Measurements from ENCODE around the gene SPATA18. TPM values are rescaled to one million over a fixed set of nuclear protein-coding genes. Genes with fewer than 3 reads are reported as not detected.
"Not testable (repeated sequence)": the region's sequence is repeated elsewhere in the genome, so short reads cannot be mapped to it uniquely, and the experiment has no call there.

SPATA18 gene
- total RNA-seq, 1 experiment from 2014 or later, result 1.4 TPM

- no peak for DNase-seq (ENCODE audit: low read depth)
Measured at GRCh38 chr4:52052475-52052780, 1.3 kb downstream of the SPATA18 start.

GRCh38 chr4:52054254-52054653, 3.1 kb downstream of the SPATA18 start:
- DNase-seq (ENCODE audit: low read depth), result no peak

- no peak for DNase-seq (ENCODE audit: low read depth)
Measured at GRCh38 chr4:52057196-52057595, 6.1 kb downstream of the SPATA18 start.

- no peak for DNase-seq (ENCODE audit: low read depth)
Measured at GRCh38 chr4:52058275-52058674, 7.2 kb downstream of the SPATA18 start.

- DNase-seq (ENCODE audit: low read depth), result peak; percentile 30
Measured at GRCh38 chr4:52059372-52059771, 8.3 kb downstream of the SPATA18 start.

- no peak for DNase-seq (ENCODE audit: low read depth)
Measured at GRCh38 chr4:52069571-52069970, 18.5 kb downstream of the SPATA18 start.

- no peak for DNase-seq (ENCODE audit: low read depth)
Measured at GRCh38 chr4:52071791-52072546, 20.9 kb downstream of the SPATA18 start.

GRCh38 chr4:52076731-52077130, 25.6 kb downstream of the SPATA18 start:
- no peak for DNase-seq (ENCODE audit: low read depth)

GRCh38 chr4:52079659-52080058, 28.6 kb downstream of the SPATA18 start:
- no peak for DNase-seq (ENCODE audit: low read depth)

GRCh38 chr4:52081216-52081615, 30.1 kb downstream of the SPATA18 start:
- no peak for DNase-seq (ENCODE audit: low read depth)

GRCh38 chr4:52086425-52086824, 35.3 kb downstream of the SPATA18 start:
- not testable (repeated sequence) for DNase-seq (ENCODE audit: low read depth)

- peak; percentile 23 for DNase-seq (ENCODE audit: low read depth)
Measured at GRCh38 chr4:52091801-52092200, 40.7 kb downstream of the SPATA18 start.

- no peak for DNase-seq (ENCODE audit: low read depth)
Measured at GRCh38 chr4:52093466-52093865, 42.4 kb downstream of the SPATA18 start.

- DNase-seq (ENCODE audit: low read depth), result no peak
Measured at GRCh38 chr4:52094376-52095145, 43.5 kb downstream of the SPATA18 start.

GRCh38 chr4:52095374-52095773, 44.3 kb downstream of the SPATA18 start:
- no peak for DNase-seq (ENCODE audit: low read depth)

GRCh38 chr4:52096048-52096447, 44.9 kb downstream of the SPATA18 start:
- no peak for DNase-seq (ENCODE audit: low read depth)

- no peak for DNase-seq (ENCODE audit: low read depth)
Measured at GRCh38 chr4:52098618-52099017, 47.5 kb downstream of the SPATA18 start.

GRCh38 chr4:52099860-52100461, 48.9 kb downstream of the SPATA18 start:
- DNase-seq (ENCODE audit: low read depth), result no peak

- DNase-seq (ENCODE audit: low read depth), result peak; percentile 14
Measured at GRCh38 chr4:52102587-52102986, 51.5 kb downstream of the SPATA18 start.

- no peak for DNase-seq (ENCODE audit: low read depth)
Measured at GRCh38 chr4:52103319-52103718, 52.2 kb downstream of the SPATA18 start.

- DNase-seq (ENCODE audit: low read depth), result no peak
Measured at GRCh38 chr4:52105276-52105675, 54.2 kb downstream of the SPATA18 start.

GRCh38 chr4:52106191-52106590, 55.1 kb downstream of the SPATA18 start:
- DNase-seq (ENCODE audit: low read depth), result no peak

GRCh38 chr4:52106660-52107059, 55.6 kb downstream of the SPATA18 start:
- DNase-seq (ENCODE audit: low read depth), result peak; percentile 42
